GM19372 (cell line): ENCODE results near the gene HS3ST6.
"Not testable (repeated sequence)": the region's sequence is repeated elsewhere in the genome, so short reads cannot be mapped to it uniquely, and the experiment has no call there.

Experiments used
- ATAC-seq: cut with Tn5 transposase; IDR thresholded peaks from one replicate; pipeline ENCODE4 v1.9.1; 2021; ENCODE audit warnings: mild to moderate bottlenecking, low read depth, moderate library complexity; ENCODE audit not compliant: unreplicated experiment

The HS3ST6 gene

DNA sequence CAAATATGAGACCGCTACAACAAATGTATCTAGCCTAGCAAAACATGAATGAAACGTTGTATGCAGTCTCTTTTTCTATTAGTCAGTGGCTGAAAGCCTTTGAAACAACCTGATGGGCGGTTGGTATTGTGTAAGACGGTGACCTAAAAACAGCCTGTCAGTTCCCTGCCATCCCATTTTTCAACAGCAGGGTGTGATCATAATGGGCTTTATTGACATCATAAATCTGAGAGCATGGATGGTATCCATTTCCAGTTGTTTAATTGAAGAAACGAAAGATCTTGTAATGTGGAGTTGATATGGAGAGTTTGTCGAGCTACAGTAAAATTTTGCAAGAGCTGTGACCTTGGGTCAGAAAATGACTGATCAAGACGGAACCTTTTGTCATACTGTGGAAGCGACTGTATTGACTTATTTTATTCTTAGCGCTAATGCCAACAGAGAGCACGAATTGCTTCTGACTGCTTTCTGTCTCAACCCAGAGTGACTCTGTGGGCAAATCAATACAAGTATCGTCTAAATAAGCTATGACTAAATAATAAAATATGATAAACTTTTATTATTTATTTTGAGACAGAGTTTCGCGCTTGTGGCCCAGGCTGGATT lies 34.0 kb downstream of the HS3ST6 start:
- ATAC-seq, result no peak

- ATAC-seq, result not testable (repeated sequence)
Measured at GRCh38 chr16:1881172-1881571, 37.0 kb downstream of the HS3ST6 start.

DNA sequence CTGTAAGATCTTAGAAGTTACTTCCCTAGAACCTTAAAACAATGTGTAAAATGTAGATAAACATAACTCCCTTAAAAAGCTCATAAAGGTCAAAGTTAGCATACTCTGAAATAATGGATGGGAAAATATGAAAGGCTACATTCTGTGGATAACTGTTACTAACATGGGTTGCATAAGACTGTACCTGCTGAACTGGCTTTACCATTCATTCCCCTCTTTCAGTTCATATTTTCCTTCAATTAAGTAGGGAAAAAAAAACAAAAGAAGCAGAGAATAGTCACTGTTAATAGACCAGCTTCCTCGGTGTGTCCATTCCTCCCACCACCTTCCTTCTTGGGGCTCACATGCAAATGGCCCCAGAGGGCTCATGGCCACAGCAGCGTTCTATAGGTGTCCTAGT lies 38.7 kb downstream of the HS3ST6 start:
- ATAC-seq, result no peak

- no peak for ATAC-seq
Measured at GRCh38 chr16:1878256-1878655, 40.0 kb downstream of the HS3ST6 start.

GRCh38 chr16:1877804-1878203 lies 40.4 kb downstream of the HS3ST6 start:
- no peak for ATAC-seq

DNA sequence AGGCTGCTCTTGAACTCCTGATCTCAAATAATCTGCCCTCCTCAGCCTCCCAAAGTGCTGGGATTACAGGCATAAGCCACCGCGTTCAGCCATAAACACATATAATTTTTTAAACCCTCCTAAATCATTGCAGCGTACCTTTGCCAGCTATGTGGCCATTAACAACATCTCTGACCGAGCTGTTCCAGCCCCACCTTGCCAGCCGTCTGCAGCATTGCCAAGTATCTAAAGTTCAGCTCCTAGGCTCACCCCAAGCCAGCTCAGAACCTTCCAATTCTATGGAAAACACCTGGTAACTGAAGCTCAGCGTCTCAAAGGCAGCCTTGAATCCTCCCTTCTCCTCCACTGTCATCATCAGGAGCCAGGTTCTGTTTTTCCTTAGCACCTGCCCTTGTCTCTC lies 41.1 kb downstream of the HS3ST6 start:
- ATAC-seq, result no peak

GRCh38 chr16:1876468-1876867 lies 41.7 kb downstream of the HS3ST6 start:
- no peak for ATAC-seq

DNA sequence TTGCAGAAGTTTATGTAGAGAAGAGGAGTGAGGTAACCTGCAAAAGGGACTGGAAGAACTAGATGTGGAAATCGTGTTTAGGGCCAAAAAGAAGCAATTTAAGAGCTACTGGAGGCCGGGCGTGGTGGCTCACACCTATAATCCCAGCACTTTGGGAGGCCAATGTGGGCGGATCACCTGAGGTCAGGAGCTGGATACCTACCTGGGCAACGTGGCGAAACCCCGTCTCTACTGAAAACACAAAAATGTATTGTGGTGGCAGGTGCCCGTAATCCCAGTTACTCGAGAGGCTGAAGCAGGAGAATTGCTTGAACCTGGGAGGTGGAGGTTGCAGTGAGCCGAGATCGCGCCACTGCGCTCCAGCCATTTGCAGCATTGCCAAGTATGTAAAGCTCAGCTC lies 42.1 kb downstream of the HS3ST6 start:
- not testable (repeated sequence) for ATAC-seq

DNA sequence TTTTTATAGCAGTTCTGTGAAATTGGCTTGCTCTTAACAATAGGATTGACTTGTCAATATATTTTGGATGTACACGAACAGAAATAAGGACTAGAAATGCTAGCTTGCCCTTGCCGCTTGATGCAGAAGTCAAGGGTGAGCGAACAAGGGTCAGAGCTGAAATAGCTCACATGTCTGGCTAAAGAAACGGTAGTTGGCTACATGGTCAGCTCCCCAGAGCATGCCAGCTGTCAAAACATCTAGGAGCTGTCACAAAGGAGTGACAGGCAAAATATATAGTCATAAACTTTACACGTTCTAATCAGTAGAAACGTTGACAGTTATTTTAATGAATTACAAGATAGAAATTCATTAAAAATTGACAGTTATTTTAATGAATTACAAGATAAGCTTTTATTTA lies 43.4 kb downstream of the HS3ST6 start:
- ATAC-seq, result no peak

DNA sequence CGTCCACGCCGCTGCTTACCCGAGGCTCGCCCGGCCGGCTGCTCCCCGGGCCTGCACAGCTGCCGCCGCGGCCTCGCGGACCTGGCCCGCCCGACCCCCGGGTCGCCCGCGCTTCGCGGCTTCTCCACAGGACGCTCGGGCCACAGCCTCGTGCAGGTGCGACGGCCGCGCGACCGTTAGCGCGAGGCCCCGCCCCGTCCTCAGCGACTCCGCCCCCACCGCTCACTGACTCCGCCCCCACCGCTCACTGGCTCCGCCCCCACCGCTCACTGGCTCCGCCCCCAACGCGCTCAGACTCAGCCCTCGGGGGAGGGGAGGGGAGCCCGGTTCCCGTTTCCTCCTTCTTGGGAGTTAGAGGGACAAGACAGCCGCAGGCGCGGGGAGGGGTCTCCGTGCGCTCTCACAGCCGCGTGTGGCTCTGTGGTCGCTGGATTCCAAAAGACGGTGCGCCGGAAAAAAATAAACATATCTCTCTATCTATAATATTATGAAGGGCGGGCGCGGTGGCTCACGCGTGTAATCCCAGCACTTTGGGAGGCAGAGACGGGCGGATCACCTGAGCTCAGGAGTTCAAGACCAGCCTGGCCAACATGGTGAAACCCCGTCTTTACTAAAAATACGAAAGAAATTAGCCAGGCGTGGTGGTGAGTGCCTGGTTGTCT lies 46.1 kb downstream of the HS3ST6 start, which contains the start of gene MEIOB:
MEIOB (minus strand) TSS at position 191 of the 662 bp plus-strand sequence. CDS start 3,989 bp downstream, outside the sequence.
- ATAC-seq, result no peak

GRCh38 chr16:1870365-1871082 lies 47.7 kb downstream of the HS3ST6 start:
- ATAC-seq, result no peak

DNA sequence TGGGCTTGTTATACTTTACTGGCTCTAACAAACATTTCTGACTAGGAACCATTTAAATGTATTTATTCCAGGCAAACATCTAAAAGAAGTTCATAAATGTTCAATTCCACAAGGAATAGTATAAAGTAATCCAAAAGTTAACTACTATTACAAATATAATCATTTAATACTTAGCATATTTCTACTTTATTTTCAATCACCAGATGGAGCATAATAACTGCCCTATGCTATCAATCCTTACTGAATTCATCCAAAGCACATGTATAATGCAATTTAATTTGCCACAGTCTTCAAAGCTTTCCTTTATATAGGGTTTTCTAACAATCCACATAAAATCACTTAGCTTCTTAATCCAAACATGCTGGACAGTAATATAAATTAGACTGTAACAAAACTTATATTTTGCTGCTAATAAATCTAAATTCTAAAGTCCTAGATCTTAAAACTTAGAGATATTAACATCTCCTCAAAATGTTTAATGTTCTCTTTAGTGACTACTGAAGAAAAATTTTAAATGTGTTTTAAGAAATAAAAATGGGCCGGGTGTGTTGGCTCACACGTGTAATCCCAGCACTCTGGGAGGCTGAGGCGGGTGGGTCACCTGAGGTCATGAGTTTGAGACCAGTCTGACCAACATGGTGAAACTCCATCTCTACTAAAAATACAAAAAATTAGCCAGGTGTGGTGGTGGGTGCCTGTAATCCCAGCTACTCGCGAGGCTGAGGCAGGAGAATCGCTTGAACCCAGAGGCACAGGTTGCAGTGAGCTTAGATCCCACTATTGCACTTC lies 52.1 kb downstream of the HS3ST6 start:
- no peak for ATAC-seq

- no peak for ATAC-seq
Measured at GRCh38 chr16:1863681-1864460, 54.3 kb downstream of the HS3ST6 start.

- ATAC-seq, result no peak
Measured at GRCh38 chr16:1862394-1862793, 55.8 kb downstream of the HS3ST6 start.

GRCh38 chr16:1861730-1862129 lies 56.5 kb downstream of the HS3ST6 start:
- ATAC-seq, result no peak
